GM18870 (cell line): ENCODE measurements around the gene ZFAND3.

Experiments
- ATAC-seq: cut with Tn5 transposase; IDR thresholded peaks from one replicate; pipeline ENCODE4 v1.9.1; 2021; ENCODE audit warnings: moderate library complexity; ENCODE audit not compliant: unreplicated experiment

ZFAND3 gene

GRCh38 chr6:38193051-38193450 lies 373.5 kb downstream of the ZFAND3 start:
- no peak for ATAC-seq

DNA sequence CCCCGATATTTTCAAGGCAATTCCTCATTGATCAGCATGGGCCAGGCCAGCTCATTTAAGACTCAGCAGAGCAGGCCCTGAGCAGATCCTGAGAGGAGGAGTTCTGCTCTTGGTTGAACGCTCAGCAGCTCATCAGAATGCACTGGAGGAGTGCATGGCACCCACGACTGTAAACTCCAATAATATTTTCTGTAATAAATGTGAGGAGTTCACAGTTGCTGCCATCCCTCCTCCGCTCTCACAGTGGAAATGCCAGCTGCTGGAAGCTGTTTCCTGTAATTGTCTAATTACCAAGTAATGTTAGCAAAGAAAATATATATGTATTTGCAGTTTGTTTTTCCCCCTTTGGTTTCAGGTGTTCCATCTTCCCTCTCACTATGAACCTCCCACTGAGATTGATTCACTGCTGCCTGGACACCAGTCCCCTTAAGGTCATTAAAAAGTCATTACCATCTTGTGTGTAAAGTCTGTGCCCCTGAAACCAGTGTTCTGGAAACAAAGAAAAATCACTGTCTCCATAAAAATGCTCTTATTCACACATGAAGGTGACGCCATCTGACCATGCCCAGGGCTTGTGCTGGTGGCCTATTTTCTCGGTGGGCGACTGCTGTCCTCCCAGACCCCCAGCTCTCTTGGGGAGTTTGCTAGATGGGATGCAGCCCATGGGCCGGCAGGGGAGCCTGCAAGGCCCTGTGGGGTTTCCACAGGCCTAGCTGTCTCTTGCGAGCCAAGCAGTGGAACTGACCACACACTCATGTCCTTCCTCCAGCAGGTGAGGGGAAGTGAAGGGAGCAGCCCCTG lies 374.2 kb downstream of the ZFAND3 start:
- ATAC-seq = no peak

GRCh38 chr6:38194282-38194572 lies 374.7 kb downstream of the ZFAND3 start:
- no peak for ATAC-seq

DNA sequence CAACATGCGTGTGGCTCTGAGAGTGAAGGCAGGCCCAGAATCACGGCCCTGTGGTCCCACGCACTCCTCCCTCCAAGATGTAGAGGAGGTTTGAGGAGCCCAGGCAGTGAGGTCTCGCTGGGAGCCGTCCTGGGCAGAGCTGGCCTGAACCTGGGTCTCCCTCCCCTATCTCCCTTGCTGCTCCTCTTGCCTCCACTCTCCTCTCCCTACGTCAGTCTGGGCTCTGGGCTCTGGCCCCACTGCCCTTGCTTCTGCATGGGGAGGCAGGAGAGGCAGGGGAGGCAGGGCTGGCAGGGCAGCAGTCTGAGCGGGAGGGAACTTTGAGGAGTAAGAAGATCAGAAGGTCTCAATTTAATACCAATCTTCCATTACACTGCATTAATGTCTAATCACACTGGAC lies 375.1 kb downstream of the ZFAND3 start:
- no peak for ATAC-seq

DNA sequence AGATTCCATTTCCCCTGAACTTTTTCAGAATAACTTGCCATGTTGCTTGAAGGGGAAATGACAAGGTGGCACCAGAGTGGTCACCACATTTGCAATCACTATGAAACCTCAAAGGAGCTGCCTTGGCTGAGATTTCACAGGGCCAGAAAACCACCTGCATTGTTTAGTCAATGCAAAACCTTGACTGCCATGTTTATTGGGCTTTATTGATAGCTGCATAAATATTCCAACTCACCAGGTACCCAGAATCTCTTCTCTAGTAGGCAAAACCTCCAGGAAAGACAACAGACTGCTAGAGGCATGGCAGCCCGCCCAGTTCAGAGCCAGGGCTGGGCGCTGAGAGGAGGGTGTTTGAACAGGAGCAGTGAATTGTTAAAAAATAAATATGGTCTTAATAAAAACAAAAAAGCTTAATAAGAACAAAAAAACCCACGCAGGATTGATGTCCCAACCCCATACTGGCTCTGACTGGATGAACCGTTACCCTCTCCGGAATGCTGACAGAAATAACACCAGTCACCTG lies 375.6 kb downstream of the ZFAND3 start:
- ATAC-seq = no peak

DNA sequence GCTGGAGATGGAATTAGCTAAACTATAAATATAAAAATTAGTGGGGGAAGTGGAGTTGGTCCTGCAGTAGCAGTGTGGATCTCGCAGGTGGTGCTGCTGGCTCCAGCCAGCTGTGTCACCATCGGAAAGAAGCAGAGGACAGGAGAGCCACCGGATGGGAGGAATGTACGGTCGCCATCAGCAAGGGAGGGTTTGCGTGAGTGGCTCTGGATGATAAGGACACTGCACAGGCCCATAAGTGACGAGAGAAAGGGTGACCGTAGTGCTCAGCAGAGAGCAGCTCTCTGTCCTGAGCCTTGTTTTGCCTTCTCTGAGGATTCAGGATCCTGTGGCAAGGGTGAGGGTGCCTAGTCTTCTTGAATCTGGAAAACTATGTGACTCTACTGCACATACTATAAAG lies 378.7 kb downstream of the ZFAND3 start:
- ATAC-seq = no peak
